ENCODE data around the gene JTB.

The JTB gene

GRCh38 chr1:153953859-153954365 lies 23.6 kb downstream of the JTB start:
- DNase-seq (ENCODE audit: low spot score) = no peak

DNA sequence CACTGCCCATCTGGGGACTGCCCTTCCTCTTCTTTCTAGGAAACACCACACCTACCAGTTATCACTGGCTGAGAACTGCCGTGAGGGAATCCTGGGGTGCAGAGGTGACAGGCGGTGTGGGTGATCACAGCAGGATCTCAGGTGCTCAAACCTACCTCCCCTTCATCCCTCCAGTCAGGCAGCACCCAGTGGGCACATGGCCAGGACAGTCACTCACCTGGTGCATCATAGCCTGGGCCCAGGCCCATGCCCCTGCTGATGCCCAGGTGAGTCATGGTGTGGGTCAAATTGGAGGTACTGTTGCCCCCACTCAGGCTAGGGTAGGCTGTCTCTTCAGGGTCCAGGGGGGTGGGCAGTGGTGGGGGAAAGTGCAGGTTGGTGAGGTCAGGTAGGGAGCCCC lies 25.7 kb downstream of the JTB start:
- no peak for DNase-seq (ENCODE audit: low spot score)

DNA sequence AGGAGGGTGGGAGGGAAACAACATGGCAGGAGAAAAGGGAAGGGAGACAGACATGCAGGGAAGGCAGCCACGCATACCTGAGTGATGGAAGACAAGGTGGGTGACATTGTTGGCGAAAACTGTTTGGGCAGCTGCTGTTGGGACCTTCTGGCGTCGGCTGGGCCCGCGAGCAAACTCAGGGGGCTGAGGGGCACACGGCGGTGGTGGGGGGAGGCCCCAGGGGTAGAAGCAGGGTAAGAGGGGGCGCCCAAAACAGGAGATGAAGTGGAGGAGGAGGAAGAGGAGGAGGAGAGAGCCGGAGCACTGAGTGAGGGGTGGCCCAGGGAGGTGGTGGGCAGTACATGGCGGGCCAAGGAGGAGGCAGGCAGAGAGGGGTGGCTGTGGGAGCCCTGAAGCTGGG lies 26.3 kb downstream of the JTB start:
- DNase-seq (ENCODE audit: low spot score) = no peak

DNA sequence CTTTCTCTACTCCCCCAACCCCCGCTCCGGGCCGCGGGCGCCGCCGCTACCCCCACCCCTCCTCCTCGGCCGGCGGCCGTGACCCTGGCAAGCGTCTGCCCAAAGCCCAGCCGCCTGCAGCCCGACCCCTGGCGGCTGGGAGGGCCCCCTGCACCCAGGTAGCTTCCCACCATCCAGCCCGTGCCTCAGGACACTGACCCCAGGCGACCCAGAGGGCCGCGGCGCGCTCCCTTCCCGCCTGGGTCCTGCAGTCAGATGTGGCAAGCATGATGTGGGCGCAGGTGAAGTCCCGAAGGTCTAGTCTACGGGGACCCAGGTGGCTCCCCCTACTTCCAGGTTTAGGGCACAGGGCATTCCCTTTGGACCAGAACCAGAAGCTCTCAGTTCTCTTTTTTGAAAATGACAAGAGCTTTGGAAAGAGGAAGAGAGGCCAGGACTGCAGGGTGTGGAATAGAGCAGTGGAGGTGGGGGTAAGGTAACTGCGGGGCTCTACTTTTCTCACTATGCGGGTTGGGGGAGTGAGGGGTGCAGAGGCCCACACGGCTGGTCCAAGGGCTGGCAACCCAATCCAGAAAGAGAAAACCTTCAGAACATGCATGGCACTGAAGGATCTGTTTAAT lies 30.7 kb downstream of the JTB start, which contains the start of gene DENND4B:
Gene DENND4B (minus strand): TSS at position 97 of the 620 bp plus-strand sequence. CDS start 2,344 bp downstream, outside the sequence.
- peak; percentile 97 for DNase-seq (ENCODE audit: low spot score)

GRCh38 chr1:153945795-153946621 lies 31.5 kb downstream of the JTB start:
- DNase-seq (ENCODE audit: low spot score) = peak; percentile 89

DNA sequence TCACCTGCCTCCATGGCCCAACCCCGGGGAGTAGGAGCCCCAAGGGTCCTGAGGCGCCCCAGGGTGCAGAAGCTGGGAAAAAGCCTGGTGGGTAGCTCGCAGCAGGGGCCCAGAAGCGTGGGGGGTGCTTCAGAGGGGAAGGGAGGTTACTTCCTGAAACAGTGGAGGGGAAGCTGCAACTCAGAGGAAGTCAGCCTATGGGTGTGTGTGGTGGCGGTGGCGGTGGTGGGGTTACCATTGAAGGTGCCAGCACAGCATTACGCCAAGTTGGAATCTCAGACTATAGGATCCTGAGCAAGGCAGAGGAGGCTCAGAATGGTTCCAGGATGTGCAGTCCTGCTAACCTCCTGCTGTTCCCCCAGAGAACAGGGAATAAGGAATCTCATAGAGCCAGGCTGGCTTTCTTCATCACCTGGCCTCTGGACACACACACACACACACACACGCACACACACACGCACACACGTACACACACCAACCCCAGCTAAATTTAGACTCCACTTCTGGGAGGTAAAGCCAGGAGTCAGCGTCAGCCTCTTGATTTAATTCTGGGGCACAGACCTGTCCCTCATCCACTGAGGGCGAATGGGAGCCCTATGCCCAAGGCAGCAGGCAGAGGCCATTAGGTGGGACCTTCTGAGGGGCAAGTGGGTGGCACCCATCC lies 32.2 kb downstream of the JTB start:
- peak; percentile 53 for DNase-seq (ENCODE audit: low spot score)

GRCh38 chr1:153944827-153945117 lies 32.7 kb downstream of the JTB start:
- DNase-seq (ENCODE audit: low spot score) = no peak

GRCh38 chr1:153944005-153944826 lies 33.3 kb downstream of the JTB start:
- DNase-seq (ENCODE audit: low spot score) = no peak

GRCh38 chr1:153942766-153943549 lies 34.5 kb downstream of the JTB start:
- no peak for DNase-seq (ENCODE audit: low spot score)

DNA sequence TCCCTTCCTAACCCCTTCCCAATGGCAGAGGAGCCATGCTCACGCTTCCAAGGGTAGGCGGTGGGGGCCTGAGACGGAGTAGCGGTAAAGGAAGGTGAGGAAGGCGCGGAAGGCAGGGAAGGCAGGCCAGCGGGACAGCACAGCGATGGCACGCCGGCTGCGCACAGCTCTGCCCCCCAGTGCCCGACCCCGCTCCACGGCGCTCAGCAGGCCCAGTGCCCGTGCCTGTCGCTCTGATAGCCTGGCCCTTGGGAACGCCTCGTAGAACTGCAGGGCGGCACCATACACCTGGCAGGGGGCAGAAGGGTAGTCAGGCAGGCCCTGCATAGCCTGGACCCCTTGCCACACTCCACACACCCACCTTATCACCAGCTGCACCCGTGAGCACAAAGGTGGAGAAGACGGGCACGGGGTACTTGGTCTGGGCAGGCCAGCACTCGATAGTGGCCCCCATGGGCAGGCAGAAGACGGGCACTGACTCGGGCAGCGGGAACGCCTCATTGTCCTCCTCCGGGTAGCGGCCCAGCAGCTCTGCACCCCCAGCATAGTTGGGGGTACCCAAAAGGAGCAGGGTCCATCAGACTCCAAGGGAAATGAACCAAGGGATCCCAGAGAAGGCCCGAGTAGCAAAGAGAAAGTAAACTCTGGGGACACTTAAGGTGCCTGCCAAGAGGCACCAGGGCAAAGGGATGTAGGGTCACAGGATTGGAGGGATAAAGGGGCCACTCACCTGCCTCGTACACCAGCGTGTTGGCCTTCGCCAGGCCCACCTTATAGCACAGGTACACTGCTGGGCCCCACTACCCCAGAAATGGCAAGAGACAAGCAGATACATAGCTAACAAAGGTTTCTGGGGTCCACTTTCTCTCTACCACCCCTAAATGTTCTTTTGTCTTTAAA lies 35.4 kb downstream of the JTB start:
- DNase-seq (ENCODE audit: low spot score) = no peak

DNA sequence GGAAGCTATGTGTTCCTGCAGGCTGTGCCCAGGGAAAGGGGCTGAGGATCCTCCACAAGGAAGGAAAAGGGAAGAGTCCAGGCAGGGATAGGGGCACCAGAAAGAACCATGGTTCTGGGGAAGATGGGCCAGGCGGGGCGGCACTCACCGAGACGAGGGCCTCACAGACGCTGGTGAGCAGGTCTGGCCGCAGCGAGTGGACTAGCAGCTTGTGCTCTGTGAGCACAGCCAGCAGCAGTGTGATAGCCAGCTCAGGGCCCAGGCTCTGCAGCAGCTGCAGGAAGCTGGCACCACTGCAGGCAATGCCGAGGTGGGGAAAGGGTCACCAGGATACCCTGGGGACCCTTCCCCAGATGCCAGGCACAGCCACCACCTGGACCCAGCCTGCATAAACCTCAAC lies 36.7 kb downstream of the JTB start:
- DNase-seq (ENCODE audit: low spot score) = no peak

DNA sequence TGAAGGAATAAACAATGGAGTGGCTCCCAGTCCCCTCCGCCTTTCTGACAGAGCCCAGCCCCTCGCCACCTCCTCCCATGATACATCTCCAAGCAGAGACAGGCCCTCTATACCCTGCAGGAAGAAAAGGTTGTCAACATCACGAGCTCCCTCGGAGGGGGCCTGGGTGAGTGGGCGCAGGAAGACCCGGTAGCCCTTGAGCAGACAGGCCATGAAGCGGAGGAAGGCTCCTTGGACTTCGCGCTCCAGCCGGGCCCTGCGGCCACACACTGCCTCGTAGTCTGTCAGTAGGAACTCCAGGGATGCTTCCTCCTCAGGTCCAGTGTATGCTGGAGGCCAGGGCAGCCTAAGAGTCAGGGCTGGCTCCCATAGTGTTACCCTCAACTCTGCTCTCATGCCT lies 38.0 kb downstream of the JTB start:
- no peak for DNase-seq (ENCODE audit: low spot score)

DNA sequence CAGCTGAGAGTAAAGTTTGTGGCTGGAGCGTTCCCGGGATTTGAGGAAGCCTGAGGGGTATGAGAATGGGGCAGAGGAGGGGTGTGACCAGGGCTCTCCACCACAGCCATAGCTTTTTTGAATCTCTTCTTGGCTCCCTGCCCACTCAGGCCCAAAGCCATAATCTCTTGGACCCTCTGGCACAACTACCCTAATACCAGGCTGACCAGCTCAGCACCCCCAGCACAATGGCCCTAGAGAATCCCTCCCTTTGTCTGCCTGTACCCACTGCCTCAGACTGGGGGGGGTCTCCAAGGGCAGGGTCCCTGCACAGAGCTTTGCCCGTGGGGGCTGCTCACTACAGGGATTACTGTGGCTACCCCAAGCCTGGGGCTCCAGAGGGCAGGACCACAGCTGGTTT lies 38.5 kb downstream of the JTB start:
- DNase-seq (ENCODE audit: low spot score) = no peak

DNA sequence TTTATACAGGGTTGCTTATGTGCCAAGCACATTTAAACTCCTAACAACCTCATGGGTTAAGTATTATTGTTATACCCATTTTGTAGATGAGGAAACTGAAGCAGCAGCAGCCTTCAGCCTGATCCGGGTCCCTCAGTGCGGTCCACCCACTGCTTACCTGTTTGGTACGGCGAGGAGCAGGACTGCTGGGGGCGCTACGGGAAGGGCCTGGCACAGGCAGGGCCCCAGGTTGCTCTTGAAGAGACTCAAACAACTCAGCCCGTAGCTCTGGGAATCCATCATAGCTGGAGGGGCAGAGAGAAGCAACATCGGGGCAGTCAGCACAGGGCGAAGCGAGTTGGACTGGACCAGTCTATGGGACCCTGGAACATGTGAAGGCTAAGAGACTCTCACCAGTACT lies 40.1 kb downstream of the JTB start:
- no peak for DNase-seq (ENCODE audit: low spot score)

DNA sequence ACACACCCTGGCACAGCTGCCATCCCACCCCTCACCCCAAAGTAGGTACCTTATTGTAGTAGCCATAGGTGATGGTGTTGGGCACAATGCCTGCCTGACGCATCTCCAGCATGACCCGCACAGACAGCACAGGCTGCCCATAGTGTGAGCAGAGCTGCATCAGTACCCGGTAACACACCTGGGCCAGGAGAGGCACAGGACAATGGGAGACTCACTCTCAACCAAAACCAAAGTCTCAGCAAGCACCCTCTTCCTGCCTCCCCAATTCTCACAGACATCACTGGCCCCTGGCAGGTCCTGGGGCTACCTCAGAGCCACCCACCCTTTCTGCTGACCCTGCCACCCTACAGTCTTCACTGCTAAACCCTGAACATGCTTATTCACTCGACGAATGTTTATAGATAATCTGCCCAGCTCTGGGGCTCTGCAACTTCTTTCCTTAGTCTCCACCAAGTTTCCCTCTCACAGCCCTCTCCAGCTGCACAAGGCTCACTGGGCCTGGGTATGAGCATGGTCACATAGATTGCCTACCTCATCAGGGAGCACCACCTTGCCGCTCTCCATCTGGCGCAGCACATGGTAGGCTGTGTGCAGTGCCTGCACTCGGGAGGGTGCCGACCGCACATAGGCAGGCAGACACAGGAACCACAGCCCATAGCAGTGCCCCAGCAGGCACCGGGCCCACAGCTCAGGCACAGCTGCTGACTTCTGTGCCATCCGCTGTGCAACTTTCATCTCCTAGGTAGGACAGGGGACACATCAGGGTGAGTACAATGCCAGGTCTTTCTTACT lies 41.3 kb downstream of the JTB start:
- DNase-seq (ENCODE audit: low spot score) = no peak

- no peak for DNase-seq (ENCODE audit: low spot score)
These were observed 42.7 kb downstream of the JTB start for GRCh38 chr1:153934746-153935145.

DNA sequence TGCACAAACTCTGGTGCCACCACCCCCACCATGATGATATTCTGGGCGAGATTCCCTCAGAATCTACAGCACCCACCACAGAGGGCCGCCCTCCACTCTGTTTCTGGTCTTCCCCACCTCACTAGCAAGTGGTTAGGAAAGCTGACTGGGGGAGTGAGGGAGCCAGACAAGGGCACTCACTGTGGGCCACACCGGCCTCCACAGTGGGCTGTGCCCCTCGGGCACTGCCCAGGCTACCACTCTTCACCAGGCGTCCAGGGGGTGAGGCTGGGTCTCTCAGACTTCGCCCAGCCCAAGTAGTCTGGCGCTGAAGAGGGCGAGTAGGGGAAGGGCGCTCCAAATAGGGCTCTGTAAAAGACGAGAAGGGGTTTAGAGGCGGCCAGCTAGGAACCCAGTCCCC lies 43.5 kb downstream of the JTB start:
- no peak for DNase-seq (ENCODE audit: low spot score)

DNA sequence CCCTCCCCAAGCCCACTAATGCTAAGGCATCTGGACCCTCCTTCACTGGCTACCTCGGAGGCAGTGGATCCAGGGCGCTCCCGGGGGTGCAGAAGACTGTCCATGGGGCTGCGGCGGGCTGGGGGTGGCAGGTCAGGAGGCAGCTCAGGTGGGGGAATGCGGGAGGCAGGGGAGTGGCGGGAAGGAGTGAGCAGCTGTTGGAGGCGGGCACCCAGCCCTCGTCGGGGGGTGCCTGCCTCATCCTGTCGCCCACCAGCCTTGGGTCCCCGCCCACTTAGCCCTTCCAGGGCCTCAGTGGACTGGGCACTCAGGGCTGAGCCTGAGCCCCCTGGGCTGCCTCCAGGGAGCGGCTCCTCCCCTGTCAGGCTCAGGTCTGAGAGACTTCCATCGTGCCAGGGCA lies 44.0 kb downstream of the JTB start:
- no peak for DNase-seq (ENCODE audit: low spot score)
